GM21447 (cell line): Measurements from ENCODE around the gene CFAP20DC.
"Not testable (repeated sequence)": the region's sequence is repeated elsewhere in the genome, so short reads cannot be mapped to it uniquely, and the experiment has no call there.

Source experiments
- ATAC-seq: cut with Tn5 transposase; IDR thresholded peaks from one replicate; pipeline ENCODE4 v1.9.1; 2021; ENCODE audit not compliant: unreplicated experiment

CFAP20DC gene

GRCh38 chr3:58706395-58707167 is 343.2 kb downstream of the CFAP20DC start:
- no peak for ATAC-seq

- no peak for ATAC-seq
Observed at GRCh38 chr3:58704745-58705144, 345.1 kb downstream of the CFAP20DC start.

- not testable (repeated sequence) for ATAC-seq
Observed at GRCh38 chr3:58704304-58704703, 345.5 kb downstream of the CFAP20DC start.

- ATAC-seq = no peak
Observed at GRCh38 chr3:58698246-58698645, 351.6 kb downstream of the CFAP20DC start.

GRCh38 chr3:58697561-58697960 is 352.3 kb downstream of the CFAP20DC start:
- no peak for ATAC-seq

- ATAC-seq = not testable (repeated sequence)
Observed at GRCh38 chr3:58696813-58697212, 353.0 kb downstream of the CFAP20DC start.

GRCh38 chr3:58696093-58696492 is 353.7 kb downstream of the CFAP20DC start:
- no peak for ATAC-seq

GRCh38 chr3:58695284-58695683 is 354.5 kb downstream of the CFAP20DC start:
- not testable (repeated sequence) for ATAC-seq

- ATAC-seq = no peak
Observed at GRCh38 chr3:58693940-58694850, 355.6 kb downstream of the CFAP20DC start.

- ATAC-seq = no peak
Observed at GRCh38 chr3:58692484-58692883, 357.3 kb downstream of the CFAP20DC start.
